Islet of Langerhans (tissue), 1 donor: ENCODE measurements around the gene POLE2.
"Not testable (repeated sequence)": the region's sequence is repeated elsewhere in the genome, so short reads cannot be mapped to it uniquely, and the experiment has no call there.

ENCODE experiments used
- FAIRE-seq: peaks from one replicate; lab custom pipeline; 2011; peaks lifted over from hg19 to GRCh38; lab: Jason Lieb, UNC

POLE2 gene

GRCh38 chr14:49659526-49660455 is 28.2 kb downstream of the POLE2 start:
- no peak for FAIRE-seq

GRCh38 chr14:49657500-49657899 is 30.5 kb downstream of the POLE2 start:
- not testable (repeated sequence) for FAIRE-seq

- FAIRE-seq = peak; percentile 51
Observed at GRCh38 chr14:49654511-49654910, 33.5 kb downstream of the POLE2 start.

- no peak for FAIRE-seq
Observed at GRCh38 chr14:49653508-49653907, 34.5 kb downstream of the POLE2 start.

- FAIRE-seq = no peak
Observed at GRCh38 chr14:49642163-49642562, 45.9 kb downstream of the POLE2 start.

- FAIRE-seq = no peak
Observed at GRCh38 chr14:49641697-49642129, 46.3 kb downstream of the POLE2 start.

GRCh38 chr14:49640540-49641417 is 47.2 kb downstream of the POLE2 start:
- FAIRE-seq = no peak

GRCh38 chr14:49637534-49638078 is 50.4 kb downstream of the POLE2 start:
- no peak for FAIRE-seq

- FAIRE-seq = no peak
Observed at GRCh38 chr14:49636866-49637265, 51.1 kb downstream of the POLE2 start.

- no peak for FAIRE-seq
Observed at GRCh38 chr14:49634547-49635334, 53.3 kb downstream of the POLE2 start, which contains the start of gene DNAAF2. DNAAF2 (minus strand) TSS chr14:49635244; CDS start chr14:49635149, 95 bp downstream.

- FAIRE-seq = no peak
Observed at GRCh38 chr14:49633640-49634546, 54.1 kb downstream of the POLE2 start.

GRCh38 chr14:49623941-49624839 is 63.8 kb downstream of the POLE2 start:
- no peak for FAIRE-seq

- FAIRE-seq = no peak
Observed at GRCh38 chr14:49623387-49623786, 64.6 kb downstream of the POLE2 start.

- FAIRE-seq = no peak
Observed at GRCh38 chr14:49622022-49622607, 65.9 kb downstream of the POLE2 start.

GRCh38 chr14:49621114-49621881 is 66.7 kb downstream of the POLE2 start:
- no peak for FAIRE-seq

GRCh38 chr14:49620182-49621113 is 67.6 kb downstream of the POLE2 start, which contains the start of the genes MGAT2 and RPL36AL:
MGAT2 (plus strand) TSS chr14:49620799; CDS start chr14:49621269, 470 bp downstream.
RPL36AL (minus strand) TSS chr14:49620626; CDS start chr14:49619104, 1,522 bp downstream.
- no peak for FAIRE-seq

GRCh38 chr14:49619730-49620129 is 68.3 kb downstream of the POLE2 start:
- no peak for FAIRE-seq
